Measurements from ENCODE around the gene SPATA6. TPM values are rescaled to one million over a fixed set of nuclear protein-coding genes. Genes with fewer than 3 reads are reported as not detected.
A peak's percentile ranks its signal among the peaks of the same experiment; 100 is the strongest.
"Not testable (repeated sequence)": the region's sequence is repeated elsewhere in the genome, so short reads cannot be mapped to it uniquely, and the experiment has no call there.

Gene SPATA6
- total RNA-seq (1 to 10 TPM; 1.7 to 3.0 TPM), polyA plus RNA-seq (1 to 10 TPM; 1.1 to 5.5 TPM)

DNA sequence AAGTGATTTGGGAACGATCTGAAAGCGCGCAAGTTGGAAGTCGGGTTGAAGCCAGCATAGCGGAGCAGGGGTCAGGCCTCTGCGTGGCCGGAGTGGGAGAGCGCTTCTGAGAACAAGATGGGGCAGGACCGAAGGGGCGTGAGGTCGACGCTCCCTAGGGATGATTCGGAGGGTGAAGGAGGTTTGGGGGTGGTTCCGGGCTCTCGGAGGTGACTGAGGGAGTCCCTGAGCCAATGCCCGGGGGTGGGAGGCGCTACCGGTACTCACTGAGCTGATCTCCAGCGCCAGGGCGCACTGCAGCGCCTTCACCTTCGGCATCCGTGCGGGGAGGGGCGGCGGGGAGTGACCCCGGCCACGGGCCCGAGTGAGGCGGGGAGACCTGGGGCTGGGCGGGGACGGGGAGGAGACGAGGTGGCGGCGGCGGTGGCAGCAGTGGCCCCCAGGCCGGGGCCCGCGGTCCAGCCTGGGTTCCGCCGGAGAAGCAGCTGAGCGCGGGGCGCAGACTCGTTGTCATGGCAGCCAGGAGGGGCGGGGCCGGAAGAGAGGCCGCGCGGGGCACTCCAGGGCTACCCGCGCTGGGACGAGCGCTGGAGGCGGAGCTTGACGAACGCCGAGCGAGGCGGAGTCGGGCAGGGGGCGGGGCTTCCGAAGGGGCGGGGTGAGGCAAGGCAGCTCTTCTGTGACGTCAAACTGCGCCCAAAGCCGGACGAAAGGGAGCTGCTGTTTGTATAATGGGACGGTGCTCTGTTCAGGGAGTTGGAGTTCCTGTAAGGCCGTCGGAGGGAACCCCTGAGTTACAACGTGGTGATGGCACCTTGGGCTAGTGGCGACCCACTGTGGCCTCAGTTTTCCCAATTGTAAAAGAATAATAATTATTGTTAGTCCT, at the start of gene SPATA6:
SPATA6 (minus strand) TSS at position 514 of the 886 bp plus-strand sequence; CDS start at position 318, 196 bp downstream.
- Histone ChIP-seq H3K27ac (ENCODE audit: low read depth in 1 of 2, low read length in 2 of 2) (peak within 1 kb of the TSS; percentile 42 to 60), H3K36me3 (ENCODE audit: control insufficient read depth in 4 of 4, insufficient read depth in 3 of 4, low read depth in 1 of 4, low read length in 3 of 4) (no peaks in the 10 kb centered on the region), H3K4me3 (ENCODE audit: low read depth in 1 of 3, low read length in 3 of 3) (peak within 1 kb of the TSS; percentile 55 to 90 (median 67)), H3K9ac (ENCODE audit: low read depth in 1 of 2, low read length in 2 of 2) (peak within 1 kb of the TSS in 1 of 2 donors; percentile 79), H3K27me3 (ENCODE audit: control insufficient read depth in 4 of 4, insufficient read depth in 4 of 4, low read length in 3 of 4) (no peaks in the 10 kb centered on the region), H3K9me3 (ENCODE audit: control insufficient read depth in 4 of 4, low read length in 3 of 4) (peaks cover 0 to 10% (median 1%) of the 10 kb centered on the region in 4 donors), H3K4me1 (ENCODE audit: control insufficient read depth in 4 of 4, insufficient read depth in 4 of 4, low read length in 3 of 4) (peaks cover 4 to 15% (median 7%) of the 10 kb centered on the region in 4 donors)
- TF ChIP-seq RXRA (IDR thresholded peaks at IDR 0.05) (no peak), TAF1 (conservative IDR thresholded peaks at IDR 0.05) (no peak), YY1 (IDR thresholded peaks at IDR 0.05) (peak; percentile 19), FOXA2 (IDR thresholded peaks at IDR 0.05) (no peak), FOXA1 (IDR thresholded peaks at IDR 0.05) (no peak), RAD21 (IDR thresholded peaks at IDR 0.05) (no peak), NR2F2 (IDR thresholded peaks at IDR 0.05) (peak; percentile 28), REST (IDR thresholded peaks at IDR 0.05) (peak; percentile 36), ZBTB33 (IDR thresholded peaks at IDR 0.05) (no peak), SP1 (IDR thresholded peaks at IDR 0.05) (peak; percentile 50), JUND (IDR thresholded peaks at IDR 0.05) (no peak), HNF4G (IDR thresholded peaks at IDR 0.05) (no peak), HNF4A (conservative IDR thresholded peaks at IDR 0.05) (no peak), GABPA (IDR thresholded peaks at IDR 0.05 in 1 of 2, conservative IDR thresholded peaks at IDR 0.05 in 1 of 2) (no peak)
- TF ChIP-seq, protein P1, sequence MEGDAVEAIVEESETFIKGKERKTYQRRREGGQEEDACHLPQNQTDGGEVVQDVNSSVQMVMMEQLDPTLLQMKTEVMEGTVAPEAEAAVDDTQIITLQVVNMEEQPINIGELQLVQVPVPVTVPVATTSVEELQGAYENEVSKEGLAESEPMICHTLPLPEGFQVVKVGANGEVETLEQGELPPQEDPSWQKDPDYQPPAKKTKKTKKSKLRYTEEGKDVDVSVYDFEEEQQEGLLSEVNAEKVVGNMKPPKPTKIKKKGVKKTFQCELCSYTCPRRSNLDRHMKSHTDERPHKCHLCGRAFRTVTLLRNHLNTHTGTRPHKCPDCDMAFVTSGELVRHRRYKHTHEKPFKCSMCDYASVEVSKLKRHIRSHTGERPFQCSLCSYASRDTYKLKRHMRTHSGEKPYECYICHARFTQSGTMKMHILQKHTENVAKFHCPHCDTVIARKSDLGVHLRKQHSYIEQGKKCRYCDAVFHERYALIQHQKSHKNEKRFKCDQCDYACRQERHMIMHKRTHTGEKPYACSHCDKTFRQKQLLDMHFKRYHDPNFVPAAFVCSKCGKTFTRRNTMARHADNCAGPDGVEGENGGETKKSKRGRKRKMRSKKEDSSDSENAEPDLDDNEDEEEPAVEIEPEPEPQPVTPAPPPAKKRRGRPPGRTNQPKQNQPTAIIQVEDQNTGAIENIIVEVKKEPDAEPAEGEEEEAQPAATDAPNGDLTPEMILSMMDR (IDR thresholded peaks at IDR 0.05; ENCODE audit: low read depth, low read length, missing input control) = no peak
- TF ChIP-seq, protein P2, sequence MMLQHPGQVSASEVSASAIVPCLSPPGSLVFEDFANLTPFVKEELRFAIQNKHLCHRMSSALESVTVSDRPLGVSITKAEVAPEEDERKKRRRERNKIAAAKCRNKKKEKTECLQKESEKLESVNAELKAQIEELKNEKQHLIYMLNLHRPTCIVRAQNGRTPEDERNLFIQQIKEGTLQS (IDR thresholded peaks at IDR 0.05) = no peak
- TF ChIP-seq, protein P3, sequence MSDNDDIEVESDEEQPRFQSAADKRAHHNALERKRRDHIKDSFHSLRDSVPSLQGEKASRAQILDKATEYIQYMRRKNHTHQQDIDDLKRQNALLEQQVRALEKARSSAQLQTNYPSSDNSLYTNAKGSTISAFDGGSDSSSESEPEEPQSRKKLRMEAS (IDR thresholded peaks at IDR 0.05) = no peak
- DNase-seq (ENCODE audit: low spot score) = peak; percentile 98
- WGBS = 1% methylated on average over 73 of the region's 73 CpGs

- H3K4me3 ChIP-seq (ENCODE audit: low read depth in 1 of 3, low read length in 3 of 3); H3K27ac ChIP-seq (ENCODE audit: low read depth in 1 of 2, low read length in 2 of 2); H3K9ac ChIP-seq (ENCODE audit: low read depth in 1 of 2, low read length in 2 of 2); DNase-seq (ENCODE audit: low spot score); H3K36me3 ChIP-seq (ENCODE audit: control insufficient read depth in 4 of 4, insufficient read depth in 3 of 4, low read depth in 1 of 4, low read length in 3 of 4); H3K4me1 ChIP-seq (ENCODE audit: control insufficient read depth in 4 of 4, insufficient read depth in 4 of 4, low read length in 3 of 4); H3K9me3 ChIP-seq (ENCODE audit: control insufficient read depth in 4 of 4, low read length in 3 of 4); H3K27me3 ChIP-seq (ENCODE audit: control insufficient read depth in 4 of 4, insufficient read depth in 4 of 4, low read length in 3 of 4): not testable (repeated sequence)
- 86% methylated on average over 6 of the region's 6 CpGs for WGBS
These were observed 47.9 kb upstream of the SPATA6 start for GRCh38 chr1:48519896-48520295.

Data from liver (tissue), 9 donors.